AG10803 (cell line): Measurements from ENCODE around the gene FFAR3.

Source experiments
- DNase-seq: peaks from one replicate; pipeline ENCODE4 v3.0.0; 2010; ENCODE audit warnings: low read depth
- H3K4me3 ChIP-seq: 2 replicates; pipeline ENCODE4 v1.5.1; 2011; ENCODE audit warnings: mild to moderate bottlenecking, low read length, control low read depth
- CTCF ChIP-seq: conservative IDR thresholded peaks from 2 replicates; pipeline ENCODE4 v1.5.1; 2011; ENCODE audit warnings: mild to moderate bottlenecking, low read length, control low read depth, inconsistent platforms

Gene FFAR3

DNA sequence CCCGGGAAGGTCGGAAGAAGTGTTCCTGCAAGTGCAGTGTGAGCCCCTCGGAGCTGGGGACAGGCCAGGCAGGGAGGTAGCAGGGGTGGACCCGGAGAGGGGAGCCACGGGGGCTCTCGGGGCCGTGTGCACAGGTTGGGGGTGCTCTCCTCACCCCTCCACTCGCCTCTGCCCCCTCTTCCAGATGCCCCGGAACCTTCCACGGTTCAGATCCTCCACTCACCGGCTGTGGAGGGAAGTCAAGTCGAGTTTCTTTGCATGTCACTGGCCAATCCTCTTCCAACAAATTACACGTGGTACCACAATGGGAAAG lies 20.3 kb upstream of the FFAR3 start:
- no peak for DNase-seq
- H3K4me3 ChIP-seq, result no peak overlapping the region
- TF ChIP-seq CTCF, result no peak

- TF ChIP-seq CTCF, result no peak
- H3K4me3 ChIP-seq, result no peak overlapping the region
- no peak for DNase-seq
These were observed 17.8 kb upstream of the FFAR3 start for GRCh38 chr19:35340431-35340830.

GRCh38 chr19:35341006-35341405 lies 17.3 kb upstream of the FFAR3 start:
- no peak for DNase-seq
- H3K4me3 ChIP-seq, result no peak overlapping the region
- TF ChIP-seq CTCF, result no peak

DNA sequence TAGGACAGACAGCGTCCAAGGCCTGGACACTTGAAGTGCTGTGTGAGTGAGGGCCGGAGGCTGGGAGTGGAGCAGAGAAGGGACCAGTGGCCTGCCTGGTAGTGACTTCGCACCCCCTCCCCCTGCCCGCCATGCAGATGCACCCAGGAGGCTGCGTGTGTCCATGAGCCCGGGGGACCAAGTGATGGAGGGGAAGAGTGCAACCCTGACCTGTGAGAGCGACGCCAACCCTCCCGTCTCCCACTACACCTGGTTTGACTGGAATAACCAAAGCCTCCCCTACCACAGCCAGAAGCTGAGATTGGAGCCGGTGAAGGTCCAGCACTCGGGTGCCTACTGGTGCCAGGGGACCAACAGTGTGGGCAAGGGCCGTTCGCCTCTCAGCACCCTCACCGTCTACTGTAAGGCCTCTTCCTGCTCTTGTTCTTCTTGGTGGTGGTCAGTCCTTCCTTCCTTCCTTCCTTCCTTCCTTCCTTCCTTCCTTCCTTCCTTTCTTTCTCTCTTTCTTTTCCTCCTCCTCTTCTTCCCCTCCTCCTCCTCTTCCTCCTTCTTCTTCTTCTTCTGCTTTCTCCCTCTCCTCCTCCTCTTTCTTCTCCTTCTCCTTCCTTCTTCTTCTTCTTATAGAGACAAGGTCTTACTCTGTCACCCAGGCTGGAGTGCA lies 16.6 kb upstream of the FFAR3 start:
- DNase-seq, result no peak
- TF ChIP-seq CTCF, result no peak
- no peak overlapping the region for H3K4me3 ChIP-seq

- TF ChIP-seq CTCF, result no peak
- no peak for DNase-seq
- no peak overlapping the region for H3K4me3 ChIP-seq
These were observed 15.8 kb upstream of the FFAR3 start for GRCh38 chr19:35342430-35342829.

DNA sequence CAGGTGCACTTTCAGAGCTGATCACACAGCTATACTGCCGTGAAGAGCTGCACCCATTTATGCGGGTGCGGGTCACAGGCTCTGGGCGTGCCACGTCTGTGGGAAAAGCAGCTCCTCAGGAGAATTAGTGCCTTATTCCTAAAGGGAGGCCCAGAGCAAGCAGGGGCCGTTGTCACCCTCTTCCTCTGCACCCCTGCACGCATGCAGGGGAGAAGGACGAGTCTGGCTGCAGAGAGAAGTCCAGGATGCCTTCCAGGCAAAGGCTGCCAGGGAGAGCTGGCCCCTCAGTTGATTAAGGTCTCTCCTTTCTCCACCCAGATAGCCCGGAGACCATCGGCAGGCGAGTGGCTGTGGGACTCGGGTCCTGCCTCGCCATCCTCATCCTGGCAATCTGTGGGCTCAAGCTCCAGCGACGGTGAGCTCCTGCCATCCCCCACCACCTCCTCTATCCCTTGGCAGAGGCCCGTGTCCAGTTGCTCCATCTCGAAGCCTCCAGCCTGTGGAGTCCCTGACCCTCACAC lies 13.7 kb upstream of the FFAR3 start:
- H3K4me3 ChIP-seq, result no peak overlapping the region
- TF ChIP-seq CTCF, result no peak
- DNase-seq, result no peak

GRCh38 chr19:35345671-35346111 lies 12.6 kb upstream of the FFAR3 start:
- TF ChIP-seq CTCF, result no peak
- no peak for DNase-seq
- H3K4me3 ChIP-seq, result no peak overlapping the region
